Measurements from ENCODE around the gene TMEM87B. TPM values are rescaled to one million over a fixed set of nuclear protein-coding genes. Genes with fewer than 3 reads are reported as not detected.

TMEM87B gene
- total RNA-seq, 2 donors from 2014 or later = 28.3 to 42.7 TPM

GRCh38 chr2:112140899-112141625 lies 86.0 kb downstream of the TMEM87B start:
- intact Hi-C loops (cut with DNase I) = loop anchor here in 1 of 2 donors (10.0 kb wide), 1 partner anchor 114 kb away; the partner anchor contains the start of gene ZC3H8
- DNase-seq (ENCODE audit: low spot score) = no peak

GRCh38 chr2:112141626-112142007 lies 86.5 kb downstream of the TMEM87B start:
- DNase-seq (ENCODE audit: low spot score) = no peak
- intact Hi-C loops (cut with DNase I) = loop anchor here in 1 of 2 donors (10.0 kb wide), 1 partner anchor 113 kb away; the partner anchor contains the start of gene ZC3H8

- no peak for DNase-seq (ENCODE audit: low spot score)
- intact Hi-C loops (cut with DNase I) = loop anchor here in 1 of 2 donors (10.0 kb wide), 1 partner anchor 112 kb away; the partner anchor contains the start of gene ZC3H8
Measured at GRCh38 chr2:112142525-112143078, 87.5 kb downstream of the TMEM87B start.

GRCh38 chr2:112143150-112143549 lies 88.1 kb downstream of the TMEM87B start:
- DNase-seq (ENCODE audit: low spot score) = no peak
- intact Hi-C loops (cut with DNase I) = loop anchor here in 1 of 2 donors (10.0 kb wide), 1 partner anchor 112 kb away; the partner anchor contains the start of gene ZC3H8

- intact Hi-C loops (cut with DNase I) = loop anchor here in 1 of 2 donors (10.0 kb wide), 1 partner anchor 110 kb away; the partner anchor contains the start of gene ZC3H8
- no peak for DNase-seq (ENCODE audit: low spot score)
Measured at GRCh38 chr2:112144966-112145365, 89.9 kb downstream of the TMEM87B start.

- intact Hi-C loops (cut with DNase I) = loop anchor here in 1 of 2 donors (10.0 kb wide), 1 partner anchor 107 kb away; the partner anchor contains the start of gene ZC3H8
- peak; percentile 87 for DNase-seq (ENCODE audit: low spot score)
Measured at GRCh38 chr2:112147382-112148168, 92.5 kb downstream of the TMEM87B start.

GRCh38 chr2:112148477-112148876 lies 93.4 kb downstream of the TMEM87B start:
- intact Hi-C loops (cut with DNase I) = loop anchor here in 1 of 2 donors (10.0 kb wide), 1 partner anchor 106 kb away; the partner anchor contains the start of gene ZC3H8
- peak; percentile 78 for DNase-seq (ENCODE audit: low spot score)

GRCh38 chr2:112149194-112149593 lies 94.1 kb downstream of the TMEM87B start:
- intact Hi-C loops (cut with DNase I) = loop anchor here in 1 of 2 donors (10.0 kb wide), 1 partner anchor 106 kb away; the partner anchor contains the start of gene ZC3H8
- DNase-seq (ENCODE audit: low spot score) = peak; percentile 63

- intact Hi-C loops (cut with DNase I) = loop anchor here in 1 of 2 donors (10.0 kb wide), 1 partner anchor 105 kb away; the partner anchor contains the start of gene ZC3H8
Measured at GRCh38 chr2:112149866-112150435, 94.9 kb downstream of the TMEM87B start.

GRCh38 chr2:112150447-112150846 lies 95.4 kb downstream of the TMEM87B start:
- intact Hi-C loops (cut with DNase I) = no loop called here
- peak; percentile 83 for DNase-seq (ENCODE audit: low spot score)

More at GRCh38 chr2:112149866-112150435, 94.9 kb downstream of the TMEM87B start:
- DNase-seq (ENCODE audit: low spot score) = peak; percentile 54

- DNase-seq (ENCODE audit: low spot score) = peak; percentile 62
- intact Hi-C loops (cut with DNase I) = no loop called here
Measured at GRCh38 chr2:112150851-112151250, 95.8 kb downstream of the TMEM87B start.

- peak; percentile 5 for DNase-seq (ENCODE audit: low spot score)
- intact Hi-C loops (cut with DNase I) = no loop called here
Measured at GRCh38 chr2:112151271-112151670, 96.2 kb downstream of the TMEM87B start.

GRCh38 chr2:112151701-112152440 lies 96.8 kb downstream of the TMEM87B start:
- DNase-seq (ENCODE audit: low spot score) = peak; percentile 64
- intact Hi-C loops (cut with DNase I) = no loop called here

- intact Hi-C loops (cut with DNase I) = loop anchor here in 1 of 2 donors (1.0 kb wide), 1 partner anchor 14 kb away; no protein-coding TSS in a partner anchor
- peak; percentile 58 for DNase-seq (ENCODE audit: low spot score)
Measured at GRCh38 chr2:112152476-112153178, 97.6 kb downstream of the TMEM87B start.

- DNase-seq (ENCODE audit: low spot score) = peak; percentile 70
- intact Hi-C loops (cut with DNase I) = loop anchor here in 1 of 2 donors (1.0 kb wide), 1 partner anchor 13 kb away; no protein-coding TSS in a partner anchor
Measured at GRCh38 chr2:112153179-112153490, 98.1 kb downstream of the TMEM87B start.

GRCh38 chr2:112153501-112153900 lies 98.4 kb downstream of the TMEM87B start:
- DNase-seq (ENCODE audit: low spot score) = peak; percentile 66
- intact Hi-C loops (cut with DNase I) = loop anchor here in 1 of 2 donors (1.0 kb wide), 1 partner anchor 13 kb away; no protein-coding TSS in a partner anchor

GRCh38 chr2:112154246-112155117 lies 99.4 kb downstream of the TMEM87B start:
- peak; percentile 60 for DNase-seq (ENCODE audit: low spot score)
- intact Hi-C loops (cut with DNase I) = no loop called here
